T1000 (cell line): ENCODE measurements around the gene STK11IP.

Experiments
- DNase-seq: peaks from one replicate; lab custom pipeline; 2025; ENCODE audit warnings: mixed read lengths; lab: John Stamatoyannopoulos, UW

STK11IP gene

DNA sequence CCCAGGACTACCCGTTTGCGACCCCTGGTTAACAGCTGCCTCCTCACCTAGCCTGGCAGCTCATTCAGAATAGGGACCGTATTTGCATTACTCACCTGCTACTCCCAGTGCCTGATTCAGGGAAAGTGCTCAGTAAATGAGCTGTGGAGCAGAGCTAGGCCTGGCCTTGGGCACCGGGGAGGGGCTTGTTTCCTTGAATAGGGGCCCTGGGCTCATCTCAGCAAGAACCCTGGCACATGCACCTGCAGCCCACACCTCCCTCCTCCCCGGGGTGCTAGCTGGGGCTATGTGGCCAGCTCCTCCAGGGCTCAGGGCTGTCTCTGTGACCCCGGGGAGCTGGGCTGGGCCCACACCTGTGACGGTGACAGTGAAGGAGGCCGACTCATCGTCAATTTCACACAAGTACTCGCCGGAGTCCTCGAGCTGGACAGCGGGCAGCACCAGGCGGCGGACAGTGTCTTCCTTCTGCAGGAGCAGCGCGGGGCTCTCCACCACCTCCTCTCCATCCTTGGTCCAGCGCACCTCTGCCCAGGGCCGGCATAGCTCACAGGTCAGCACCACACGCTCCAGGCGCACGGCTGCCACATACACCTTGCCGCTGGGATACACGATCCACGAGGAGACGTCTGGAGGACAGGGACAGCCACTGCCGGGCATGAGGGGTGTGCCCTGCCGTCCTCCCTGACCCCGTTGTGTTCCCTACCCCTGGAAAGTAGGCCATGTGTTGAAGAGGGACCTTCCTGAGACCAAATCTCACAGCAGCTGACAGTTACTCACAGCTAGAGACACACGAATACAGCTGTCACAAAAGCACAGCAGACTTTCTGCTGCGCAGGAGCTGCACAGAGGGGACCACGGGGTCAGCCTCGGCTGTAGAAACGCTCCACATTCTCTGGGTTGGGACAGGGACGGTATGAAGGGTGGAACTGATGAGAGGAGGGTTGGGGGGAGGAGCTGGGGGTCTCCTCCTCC is 35.3 kb upstream of the STK11IP start:
- no peak for DNase-seq

DNA sequence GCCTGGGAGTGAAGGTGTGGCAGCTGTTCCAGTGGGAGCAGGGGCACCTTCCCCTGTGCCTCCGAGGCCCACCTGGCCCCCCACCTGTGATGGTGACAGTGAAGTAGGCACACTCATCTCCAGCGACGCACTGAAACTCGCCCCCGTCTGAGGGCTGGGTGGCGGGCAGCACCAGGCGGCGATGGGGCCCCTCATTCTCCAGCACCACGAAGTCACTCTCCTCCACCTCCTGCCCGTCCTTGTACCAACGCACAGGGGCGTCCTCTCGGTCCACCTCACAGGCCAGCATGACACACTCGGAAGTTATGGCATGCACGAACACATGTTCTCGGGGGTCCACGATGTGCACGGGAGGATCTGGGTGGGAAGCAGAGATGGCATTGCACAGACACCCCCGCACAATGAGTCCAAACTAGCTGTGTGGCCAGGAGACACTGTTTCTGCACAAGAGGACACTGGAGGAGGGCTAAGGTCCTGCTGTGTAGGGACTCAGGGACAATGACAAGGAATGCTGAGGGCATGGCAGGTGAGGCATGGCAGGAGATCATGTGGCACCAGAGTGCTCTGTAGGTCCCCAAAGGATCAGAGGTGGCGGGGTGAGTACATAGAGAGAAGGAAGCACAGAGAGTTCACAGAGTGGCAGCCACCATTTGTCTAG is 34.3 kb upstream of the STK11IP start:
- DNase-seq, result no peak

DNA sequence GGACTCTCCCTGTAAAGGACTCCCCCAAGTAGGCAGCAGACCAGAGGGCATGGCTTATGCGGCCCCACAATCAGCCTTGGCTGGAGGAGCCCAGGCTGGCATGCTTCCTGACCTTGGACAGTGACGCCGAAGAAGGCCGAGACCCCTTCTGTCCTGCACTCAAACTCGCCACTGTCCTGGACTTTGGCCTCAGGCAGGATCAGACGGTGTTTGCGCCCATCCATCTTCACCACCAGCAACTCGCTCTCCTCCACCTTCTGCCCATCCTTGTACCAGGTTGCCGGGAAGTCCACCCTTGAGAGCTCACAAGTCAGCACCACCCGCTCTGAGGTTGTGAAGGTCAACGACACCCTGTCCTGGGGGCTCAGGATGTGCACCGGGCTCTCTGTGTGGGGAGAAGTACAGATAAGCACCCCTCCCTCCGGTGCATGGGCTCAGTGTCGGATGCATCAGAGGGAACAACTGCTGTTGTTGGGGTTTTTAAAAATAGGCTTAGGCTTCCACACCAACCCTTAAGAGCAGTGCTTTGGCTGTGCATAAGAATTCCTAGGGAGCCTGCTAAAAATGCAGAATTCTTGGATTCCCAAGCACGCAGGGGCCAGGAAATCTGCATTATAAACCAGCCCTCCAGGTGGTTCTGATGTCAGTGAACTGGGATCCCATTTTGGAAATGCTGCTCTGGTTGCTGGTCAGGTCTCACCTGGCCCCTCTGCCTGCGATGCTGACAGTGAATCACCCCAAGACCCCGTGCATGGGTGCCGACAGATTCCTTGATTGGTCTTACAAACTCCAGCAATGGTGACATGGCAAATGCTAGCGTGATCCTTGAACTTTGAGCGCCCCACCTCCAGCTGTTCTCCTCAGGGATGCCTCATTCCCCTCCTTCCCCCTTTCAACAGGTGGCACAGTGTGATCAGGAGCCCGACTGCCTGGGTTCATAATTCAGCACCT is 32.3 kb upstream of the STK11IP start:
- DNase-seq, result no peak

DNA sequence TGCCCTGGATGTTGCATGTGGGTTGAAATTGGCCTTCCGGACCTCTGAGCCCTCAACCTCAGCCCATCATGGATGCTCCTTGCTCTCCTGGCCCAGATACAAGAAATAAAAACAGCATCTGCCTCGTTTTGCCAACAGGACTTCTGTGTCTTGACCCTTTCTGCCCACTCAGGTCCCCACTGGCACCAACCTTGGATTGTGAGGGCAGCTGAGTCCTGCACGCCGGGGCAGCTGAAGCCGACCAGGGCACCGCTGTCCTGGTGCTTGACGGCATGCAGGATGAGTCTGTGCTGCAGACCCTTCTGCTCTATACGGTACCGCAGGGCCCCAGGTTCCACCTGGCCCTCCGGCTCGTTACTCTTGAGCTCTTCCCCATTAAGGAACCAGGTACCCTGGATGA is 31.0 kb upstream of the STK11IP start:
- DNase-seq, result no peak

DNA sequence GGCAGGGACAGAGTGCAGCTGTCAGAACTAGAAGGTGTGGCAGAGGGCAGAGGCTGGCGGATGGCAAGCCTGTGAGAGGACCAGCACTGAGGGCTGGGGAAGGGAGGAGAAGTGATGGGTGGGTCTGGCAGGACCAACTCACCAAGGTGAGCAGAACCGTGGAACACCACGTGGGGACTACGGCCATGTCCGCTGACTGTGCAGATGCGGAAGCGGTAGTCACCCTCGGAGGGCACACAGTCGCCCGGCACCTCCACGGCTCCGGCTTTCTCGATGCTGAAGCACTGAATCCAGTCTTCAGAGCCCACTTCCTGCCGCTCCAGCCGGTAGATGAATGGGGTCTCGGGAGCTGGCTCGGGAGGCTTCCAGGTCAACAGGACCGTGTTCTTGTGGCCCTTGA is 30.5 kb upstream of the STK11IP start:
- no peak for DNase-seq

DNA sequence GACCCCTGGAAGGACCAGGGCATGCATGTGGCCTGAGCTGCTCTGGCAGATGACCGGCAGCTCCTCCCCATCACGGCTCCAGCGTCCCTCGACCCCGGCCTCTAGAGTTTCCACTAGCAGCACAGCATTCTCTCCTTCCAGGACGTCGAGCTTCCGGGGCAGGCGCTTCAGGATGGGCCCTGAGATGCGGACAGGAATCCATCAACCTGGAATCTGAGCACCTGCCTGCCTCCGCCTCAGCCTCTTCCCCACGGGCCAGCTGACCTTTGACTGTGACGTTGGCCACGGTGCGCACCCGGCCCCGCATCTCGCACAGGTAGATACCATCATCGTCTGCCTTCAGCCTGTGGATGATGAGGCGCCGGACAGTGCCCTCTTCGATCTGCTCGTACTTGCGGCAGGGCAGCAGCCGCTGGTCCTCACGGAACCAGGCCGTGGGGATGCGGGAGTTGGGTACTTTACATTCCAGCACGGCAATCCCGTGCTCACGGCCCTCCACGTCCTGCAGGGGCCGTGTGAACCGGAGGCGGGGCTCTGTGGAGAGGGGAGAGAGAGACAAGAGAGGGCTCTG is 29.8 kb upstream of the STK11IP start:
- DNase-seq, result no peak

DNA sequence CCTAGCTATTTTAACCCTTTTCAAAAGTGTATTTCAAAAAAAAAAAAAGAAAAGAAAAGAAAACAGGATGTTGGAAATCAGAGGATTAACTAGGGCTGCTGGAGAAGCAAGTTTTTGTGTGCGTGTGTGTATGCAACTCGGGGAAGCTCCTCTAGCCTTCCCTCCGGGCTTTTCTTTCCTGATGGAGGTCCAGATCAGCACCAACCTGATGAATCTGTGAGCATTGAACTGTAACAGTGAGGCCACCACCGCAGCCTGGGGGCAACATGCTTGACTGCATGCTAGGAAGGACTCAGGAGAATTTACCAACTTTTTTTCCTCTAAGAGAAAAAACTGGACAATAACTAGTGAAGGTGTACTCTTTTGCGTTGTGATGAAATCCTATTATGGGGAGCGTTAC is 28.6 kb upstream of the STK11IP start:
- DNase-seq, result no peak

DNA sequence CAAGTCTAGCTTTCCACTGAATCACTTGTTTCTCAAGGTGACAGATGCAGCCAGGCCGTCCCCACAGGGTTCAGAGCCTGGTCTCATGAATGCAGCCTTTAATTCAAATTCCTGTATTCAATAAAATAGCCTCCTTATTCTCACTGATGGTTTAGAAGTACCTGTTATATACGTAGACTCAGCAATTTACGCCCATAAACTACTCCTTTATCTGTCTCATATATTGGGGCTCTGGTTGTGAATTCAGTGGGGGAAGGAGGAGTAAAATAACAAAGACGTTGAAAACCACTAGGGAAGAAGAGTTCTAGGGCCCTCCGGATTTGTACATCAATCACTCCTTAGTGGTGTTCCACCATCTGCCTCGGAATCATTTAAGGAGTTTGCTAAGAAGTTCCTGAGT is 28.0 kb upstream of the STK11IP start:
- DNase-seq, result no peak

DNA sequence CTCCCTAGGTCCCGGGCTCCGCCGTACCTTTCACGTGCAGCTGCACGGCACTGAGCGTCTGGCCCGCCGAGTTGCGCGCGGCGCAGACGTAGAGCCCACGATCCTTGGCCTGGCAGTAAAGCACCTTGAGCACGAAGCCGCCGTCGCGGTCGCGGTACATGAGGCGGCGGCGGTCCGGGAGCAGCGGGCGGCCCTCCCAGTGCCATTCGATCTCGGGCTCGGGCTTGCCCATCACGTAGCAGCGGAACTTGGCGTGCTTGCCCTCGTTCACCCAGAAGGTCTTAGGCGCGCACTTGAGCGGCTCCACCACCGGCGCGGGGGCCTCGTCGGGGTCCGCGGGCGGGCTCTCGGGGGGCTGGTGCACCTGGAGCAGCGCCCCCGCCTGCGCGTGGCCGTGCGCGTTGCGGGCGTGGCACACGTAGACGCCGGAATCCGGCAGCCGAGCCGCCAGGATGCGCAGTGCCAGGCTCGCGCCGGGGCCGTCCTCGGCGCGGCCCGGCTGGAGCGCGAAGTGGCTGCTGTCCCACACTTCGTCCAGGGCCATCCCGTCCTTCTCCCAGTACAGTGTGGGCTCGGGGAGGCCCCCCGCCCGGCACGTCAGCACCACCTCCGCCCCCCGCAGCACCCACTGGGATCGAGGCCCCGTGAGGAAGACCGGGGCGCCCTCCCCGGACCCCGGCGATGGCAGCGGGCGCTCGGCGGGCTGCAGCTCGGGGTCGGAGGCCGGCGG is 27.3 kb upstream of the STK11IP start:
- no peak for DNase-seq

DNA sequence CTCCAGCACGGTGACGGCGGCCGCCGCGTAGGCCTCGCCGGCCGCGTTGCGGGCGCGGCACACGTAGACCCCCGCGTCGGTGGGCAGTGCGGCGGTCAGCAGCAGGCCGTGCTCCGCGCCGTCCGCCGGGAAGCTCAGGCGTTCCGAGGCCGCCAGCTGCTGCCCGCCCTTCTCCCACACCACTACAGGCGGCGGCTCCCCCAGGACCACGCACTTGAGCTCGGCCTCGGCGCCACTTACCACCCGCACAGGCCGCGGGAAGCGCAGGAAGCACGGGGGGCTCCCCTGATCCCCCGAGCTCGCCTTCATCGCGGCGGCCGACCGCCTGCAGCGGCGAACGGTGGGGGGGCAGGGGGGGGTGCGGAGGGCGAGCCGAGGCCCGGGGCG is 26.7 kb upstream of the STK11IP start:
- no peak for DNase-seq

DNA sequence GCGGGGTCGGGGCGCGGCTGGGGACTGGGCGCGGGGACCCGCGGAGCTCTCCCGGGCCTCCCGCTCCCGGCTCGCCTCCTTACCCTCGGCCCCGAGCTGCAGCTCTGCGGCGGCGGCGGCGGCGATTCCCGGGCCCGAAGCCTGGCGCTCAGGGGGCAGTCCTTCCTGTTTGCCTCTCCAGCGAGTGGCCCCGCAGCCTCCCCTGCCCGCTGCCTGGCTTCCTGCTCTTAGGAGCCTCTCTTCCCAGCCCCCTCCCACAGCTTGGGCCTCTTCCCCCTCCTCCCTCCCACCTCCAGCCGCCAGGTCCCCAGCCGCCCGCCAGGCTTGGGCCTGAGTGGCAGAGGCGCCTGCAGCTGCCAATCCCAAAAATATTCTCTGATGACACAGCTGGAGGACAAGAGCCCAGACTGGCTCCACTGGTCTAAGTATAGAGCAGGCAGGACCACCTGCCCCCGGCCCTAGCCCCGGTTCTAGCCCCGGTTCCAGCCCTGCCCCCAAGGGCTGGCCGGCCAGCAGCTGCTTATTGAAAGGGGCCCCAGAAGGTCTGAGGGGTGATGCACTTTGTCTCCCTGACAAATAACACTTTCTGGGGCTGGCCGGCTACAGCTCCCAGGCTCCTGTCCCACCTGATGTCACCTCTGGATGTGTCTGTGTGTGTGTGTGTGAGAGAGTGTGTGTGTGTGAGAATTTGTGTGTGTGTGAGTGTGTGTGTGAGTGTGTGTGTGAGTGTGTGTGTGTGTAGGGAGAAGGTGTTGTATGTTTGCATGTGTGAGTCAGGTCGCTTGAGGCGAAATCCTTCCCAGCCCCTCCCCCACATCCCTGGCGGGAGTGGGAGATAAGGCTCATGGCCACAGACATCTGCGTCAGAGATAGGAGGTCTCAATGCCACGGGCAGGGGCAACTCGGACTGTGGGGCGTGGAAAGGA is 26.1 kb upstream of the STK11IP start, which contains the start of gene OBSL1:
Gene OBSL1 (minus strand): TSS at position 229 of the 926 bp plus-strand sequence. CDS start 307 bp downstream, outside the sequence.
- peak; percentile 19 for DNase-seq

DNA sequence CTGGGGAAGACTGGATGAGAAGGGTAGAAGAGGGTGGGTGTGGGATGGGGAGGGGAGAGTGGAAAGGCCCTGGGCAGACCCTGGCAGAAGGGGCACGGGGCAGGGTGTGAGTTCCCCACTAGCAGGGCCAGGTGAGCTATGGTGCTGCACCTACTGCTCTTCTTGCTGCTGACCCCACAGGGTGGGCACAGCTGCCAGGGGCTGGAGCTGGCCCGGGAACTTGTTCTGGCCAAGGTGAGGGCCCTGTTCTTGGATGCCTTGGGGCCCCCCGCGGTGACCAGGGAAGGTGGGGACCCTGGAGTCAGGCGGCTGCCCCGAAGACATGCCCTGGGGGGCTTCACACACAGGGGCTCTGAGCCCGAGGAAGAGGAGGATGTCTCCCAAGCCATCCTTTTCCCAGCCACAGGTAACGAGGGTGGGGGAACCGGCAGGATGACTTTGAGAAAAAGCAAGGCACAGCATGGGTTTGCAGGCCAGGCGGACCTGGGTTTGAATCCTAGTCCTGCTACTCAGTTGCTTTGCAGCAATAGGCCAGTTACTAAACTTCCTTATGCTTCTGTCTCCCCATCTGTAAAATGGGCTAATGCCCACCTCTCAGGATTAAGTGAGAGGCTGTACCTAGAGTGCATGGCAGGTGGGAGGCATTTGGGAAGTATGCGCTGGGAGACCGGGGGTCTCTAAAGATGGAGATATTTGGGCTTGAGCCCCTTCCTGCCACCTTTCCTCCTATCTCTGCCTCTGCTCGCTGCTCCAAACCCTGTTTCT is 25.2 kb upstream of the STK11IP start, which contains the start of gene INHA:
Gene INHA (plus strand): TSS at position 74 of the 765 bp plus-strand sequence. CDS start 65 bp downstream, at position 139.
- no peak for DNase-seq

DNA sequence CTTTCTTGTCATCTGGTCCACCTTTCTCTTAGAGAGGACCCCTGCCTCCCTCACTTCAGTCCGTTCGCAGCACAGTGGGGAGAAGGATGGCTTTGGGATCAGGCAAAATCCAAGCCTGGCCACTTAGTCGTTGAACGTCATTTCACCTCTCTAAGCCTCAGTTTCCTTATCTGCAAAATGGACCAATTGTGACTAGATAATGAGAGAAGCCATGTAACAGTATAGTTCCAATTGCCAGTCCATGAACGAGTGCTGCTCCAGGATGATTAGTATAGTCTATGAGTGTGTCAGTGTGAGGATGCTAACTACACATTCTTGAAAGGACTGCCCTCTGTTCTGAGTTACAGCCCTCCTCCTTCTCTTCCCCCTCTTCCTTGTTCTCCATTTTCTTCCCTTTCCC is 24.5 kb upstream of the STK11IP start:
- DNase-seq, result no peak

DNA sequence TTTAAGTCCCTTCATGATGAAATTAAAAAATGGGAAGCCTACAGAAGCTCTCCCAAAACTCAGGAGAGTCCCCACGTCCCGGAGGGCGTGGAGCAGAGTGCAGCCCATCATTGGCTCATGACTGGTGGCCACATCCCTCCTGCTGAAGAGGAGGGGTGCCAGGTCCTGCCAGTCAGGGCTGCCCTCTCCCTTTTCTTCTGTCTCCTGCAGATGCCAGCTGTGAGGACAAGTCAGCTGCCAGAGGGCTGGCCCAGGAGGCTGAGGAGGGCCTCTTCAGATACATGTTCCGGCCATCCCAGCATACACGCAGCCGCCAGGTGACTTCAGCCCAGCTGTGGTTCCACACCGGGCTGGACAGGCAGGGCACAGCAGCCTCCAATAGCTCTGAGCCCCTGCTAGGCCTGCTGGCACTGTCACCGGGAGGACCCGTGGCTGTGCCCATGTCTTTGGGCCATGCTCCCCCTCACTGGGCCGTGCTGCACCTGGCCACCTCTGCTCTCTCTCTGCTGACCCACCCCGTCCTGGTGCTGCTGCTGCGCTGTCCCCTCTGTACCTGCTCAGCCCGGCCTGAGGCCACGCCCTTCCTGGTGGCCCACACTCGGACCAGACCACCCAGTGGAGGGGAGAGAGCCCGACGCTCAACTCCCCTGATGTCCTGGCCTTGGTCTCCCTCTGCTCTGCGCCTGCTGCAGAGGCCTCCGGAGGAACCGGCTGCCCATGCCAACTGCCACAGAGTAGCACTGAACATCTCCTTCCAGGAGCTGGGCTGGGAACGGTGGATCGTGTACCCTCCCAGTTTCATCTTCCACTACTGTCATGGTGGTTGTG is 23.0 kb upstream of the STK11IP start:
- no peak for DNase-seq

DNA sequence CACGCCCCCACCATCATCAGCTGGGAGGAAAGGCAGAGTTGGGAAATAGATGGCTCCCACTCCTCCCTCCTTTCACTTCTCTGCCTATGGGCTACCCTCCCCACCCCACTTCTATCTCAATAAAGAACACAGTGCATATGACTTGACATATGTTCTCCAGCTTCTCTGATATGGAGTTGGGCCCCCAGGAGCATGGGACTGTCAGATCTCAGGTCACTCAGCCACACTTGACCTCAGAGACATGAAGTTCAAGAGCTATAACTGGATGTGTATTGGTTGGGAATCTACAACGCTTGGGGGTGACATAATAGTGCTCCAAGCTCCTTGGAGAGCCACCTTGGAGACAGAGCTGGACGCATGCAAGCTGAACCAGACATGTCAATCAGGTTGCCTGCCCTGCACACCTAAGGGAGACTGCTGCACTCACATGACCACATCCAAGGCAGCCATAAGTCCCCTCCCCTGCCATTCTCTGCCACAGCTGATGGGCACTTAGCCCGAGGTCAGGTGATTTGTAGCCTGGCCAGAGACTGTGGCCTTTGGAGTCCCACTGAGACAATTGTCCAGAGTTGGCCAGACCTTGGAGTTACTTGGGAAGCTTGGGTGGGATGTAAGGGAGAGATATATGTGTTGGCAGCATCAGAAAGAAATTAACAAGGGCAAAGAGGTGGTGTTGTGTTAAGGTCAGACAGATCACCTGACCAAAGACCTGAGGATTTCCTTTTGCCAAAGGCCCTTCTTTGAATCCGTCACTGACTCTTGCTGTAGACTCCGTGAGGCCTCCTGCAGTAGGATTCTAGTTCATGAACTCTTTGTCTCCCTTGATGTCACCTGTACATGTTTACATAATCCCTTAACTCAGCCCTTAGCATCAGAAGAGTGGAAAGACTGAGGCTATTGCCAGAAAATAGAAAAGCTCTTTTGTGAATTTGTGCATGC is 21.8 kb upstream of the STK11IP start:
- DNase-seq, result no peak

DNA sequence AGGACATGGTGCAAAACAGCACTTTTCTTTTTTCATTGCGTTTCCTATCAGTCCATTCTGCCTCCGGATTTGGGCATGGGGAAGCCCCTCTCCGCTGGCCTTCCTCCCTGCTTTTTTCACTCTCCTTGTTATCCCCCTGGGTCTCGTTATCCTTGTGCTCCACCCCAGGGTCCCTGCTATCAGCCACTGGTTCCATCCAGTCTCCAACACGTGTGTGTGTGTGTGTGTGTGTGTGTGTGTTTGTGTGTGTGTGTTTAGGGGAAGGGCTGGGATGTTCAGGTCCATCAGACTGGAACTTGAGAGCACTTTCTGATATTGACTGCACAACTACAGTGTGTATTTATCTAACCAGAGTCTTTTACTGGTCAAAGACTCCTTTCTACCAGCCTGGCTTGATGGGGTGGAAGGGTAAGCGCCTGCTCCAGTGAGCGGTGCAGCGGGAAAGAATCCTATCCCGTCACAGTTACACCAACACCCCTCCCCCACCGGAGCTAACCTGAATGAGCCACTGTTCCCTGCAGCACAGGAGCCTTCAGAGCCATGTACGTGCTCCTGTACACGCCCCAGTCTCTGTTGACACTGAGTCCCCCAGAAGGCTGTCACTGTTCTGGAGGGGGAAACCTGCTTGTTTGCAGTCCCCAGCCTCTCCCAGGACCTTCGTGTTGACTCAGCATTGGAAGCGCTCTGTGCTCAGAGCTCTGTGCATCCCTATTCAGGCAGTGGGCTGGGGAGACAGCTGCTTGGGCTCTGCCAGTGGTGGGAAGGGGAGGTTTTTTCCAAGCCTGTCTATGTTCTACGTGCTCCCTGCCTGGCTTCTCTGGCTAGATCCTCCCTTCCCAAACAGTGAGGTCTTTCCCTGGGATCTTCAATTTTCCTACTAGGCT is 20.9 kb upstream of the STK11IP start:
- DNase-seq, result no peak
